Activated T-cell treated with anti-CD3 and anti-CD28 coated beads, Interleukin-2, amount 50 U/mL, for 4 hours (primary cell): ENCODE results near the gene FBN1. TPM values are rescaled to one million over a fixed set of nuclear protein-coding genes. Genes with fewer than 3 reads are reported as not detected.

Experiments used
- ATAC-seq, 2 donors: fragments of 200-7000 bp; cut with Tn5 transposase; one replicate each; pipeline ENCODE4 v1.10.0; 2021
- DNase-seq: peaks from one replicate; pipeline ENCODE4 v3.0.0-alpha.2; 2020
- H3K27me3 Mint-ChIP-seq: one replicate; pipeline ENCODE4 v1.8.0; 2021; ENCODE audit warnings: low read depth, mixed read lengths
- H3K36me3 Mint-ChIP-seq: one replicate; pipeline ENCODE4 v1.8.0; 2022; ENCODE audit warnings: mixed read lengths; ENCODE audit not compliant: insufficient read depth
- H3K4me1 Mint-ChIP-seq: one replicate; pipeline ENCODE4 v1.8.0; 2021; ENCODE audit warnings: low read depth, mixed read lengths
- H3K4me3 Mint-ChIP-seq: one replicate; pipeline ENCODE4 v1.8.0; 2021; ENCODE audit warnings: mild to moderate bottlenecking, moderate library complexity, mixed read lengths
- H3K9me3 Mint-ChIP-seq: one replicate; pipeline ENCODE4 v1.8.0; 2021; ENCODE audit warnings: mixed read lengths
- total RNA-seq, 3 donors: library from RNA; stranded (reverse); gene quantifications; one replicate each; pipeline ENCODE4 v1.2.1, GENCODE V29; 2021

The FBN1 gene
- total RNA-seq, 3 donors from 2014 or later = 0.22 to 0.38 (median 0.24) TPM

GRCh38 chr15:48469681-48470080 is 175.8 kb downstream of the FBN1 start:
- Mint-ChIP-seq H3K4me3 (no peak overlapping the region), H3K9me3 (no peaks in the 10 kb centered on the region), H3K36me3 (no peaks in the 10 kb centered on the region), H3K27me3 (no peaks in the 10 kb centered on the region), H3K4me1 (no peaks in the 10 kb centered on the region)
- no peak for ATAC-seq
- no peak for DNase-seq

- H3K4me3 Mint-ChIP-seq = no peak overlapping the region
- H3K36me3 Mint-ChIP-seq = no peaks in the 10 kb centered on the region
- no peaks in the 10 kb centered on the region for H3K4me1 Mint-ChIP-seq
- no peak for DNase-seq
- no peaks in the 10 kb centered on the region for H3K27me3 Mint-ChIP-seq
- no peaks in the 10 kb centered on the region for H3K9me3 Mint-ChIP-seq
- ATAC-seq = no peak
Observed at GRCh38 chr15:48469271-48469670, 176.2 kb downstream of the FBN1 start.

- H3K4me3 Mint-ChIP-seq = no peak overlapping the region
- no peaks in the 10 kb centered on the region for H3K36me3 Mint-ChIP-seq
- H3K27me3 Mint-ChIP-seq = no peaks in the 10 kb centered on the region
- no peak for DNase-seq
- no peak for ATAC-seq
- no peaks in the 10 kb centered on the region for H3K9me3 Mint-ChIP-seq
- no peaks in the 10 kb centered on the region for H3K4me1 Mint-ChIP-seq
Observed at GRCh38 chr15:48467801-48468200, 177.7 kb downstream of the FBN1 start.

- DNase-seq = no peak
- Mint-ChIP-seq H3K27me3 (no peaks in the 10 kb centered on the region), H3K4me3 (no peak overlapping the region), H3K9me3 (no peaks in the 10 kb centered on the region), H3K4me1 (no peaks in the 10 kb centered on the region), H3K36me3 (no peaks in the 10 kb centered on the region)
- ATAC-seq = no peak
Observed at GRCh38 chr15:48466820-48467219, 178.7 kb downstream of the FBN1 start.

GRCh38 chr15:48466079-48466478 is 179.4 kb downstream of the FBN1 start:
- DNase-seq (no peak), ATAC-seq (no peak)
- Mint-ChIP-seq H3K4me3 (no peak overlapping the region), H3K9me3 (no peaks in the 10 kb centered on the region), H3K27me3 (no peaks in the 10 kb centered on the region), H3K36me3 (no peaks in the 10 kb centered on the region), H3K4me1 (no peaks in the 10 kb centered on the region)

- no peaks in the 10 kb centered on the region for H3K36me3 Mint-ChIP-seq
- H3K9me3 Mint-ChIP-seq = no peaks in the 10 kb centered on the region
- no peak overlapping the region for H3K4me3 Mint-ChIP-seq
- ATAC-seq (no peak), DNase-seq (no peak)
- no peaks in the 10 kb centered on the region for H3K27me3 Mint-ChIP-seq
- H3K4me1 Mint-ChIP-seq = no peaks in the 10 kb centered on the region
Observed at GRCh38 chr15:48465410-48465809, 180.1 kb downstream of the FBN1 start.

- ATAC-seq (no peak), DNase-seq (no peak)
- no peaks in the 10 kb centered on the region for H3K9me3 Mint-ChIP-seq
- H3K36me3 Mint-ChIP-seq = no peaks in the 10 kb centered on the region
- no peak overlapping the region for H3K4me3 Mint-ChIP-seq
- no peaks in the 10 kb centered on the region for H3K4me1 Mint-ChIP-seq
- H3K27me3 Mint-ChIP-seq = no peaks in the 10 kb centered on the region
Observed at GRCh38 chr15:48463366-48463880, 182.1 kb downstream of the FBN1 start.

- Mint-ChIP-seq H3K27me3 (no peaks in the 10 kb centered on the region), H3K9me3 (no peaks in the 10 kb centered on the region), H3K4me1 (no peaks in the 10 kb centered on the region), H3K4me3 (no peak overlapping the region), H3K36me3 (no peaks in the 10 kb centered on the region)
- ATAC-seq (no peak), DNase-seq (no peak)
Observed at GRCh38 chr15:48462688-48463087, 182.8 kb downstream of the FBN1 start.

GRCh38 chr15:48459571-48460442 is 185.7 kb downstream of the FBN1 start:
- DNase-seq (no peak), ATAC-seq (no peak)
- H3K36me3 Mint-ChIP-seq = no peaks in the 10 kb centered on the region
- H3K9me3 Mint-ChIP-seq = no peaks in the 10 kb centered on the region
- no peak overlapping the region for H3K4me3 Mint-ChIP-seq
- H3K4me1 Mint-ChIP-seq = no peaks in the 10 kb centered on the region
- no peaks in the 10 kb centered on the region for H3K27me3 Mint-ChIP-seq

- no peaks in the 10 kb centered on the region for H3K27me3 Mint-ChIP-seq
- no peaks in the 10 kb centered on the region for H3K4me1 Mint-ChIP-seq
- DNase-seq (no peak), ATAC-seq (no peak)
- no peaks in the 10 kb centered on the region for H3K9me3 Mint-ChIP-seq
- H3K36me3 Mint-ChIP-seq = no peaks in the 10 kb centered on the region
- H3K4me3 Mint-ChIP-seq = no peak overlapping the region
Observed at GRCh38 chr15:48458876-48459275, 186.6 kb downstream of the FBN1 start.

- Mint-ChIP-seq H3K4me1 (no peaks in the 10 kb centered on the region), H3K9me3 (no peaks in the 10 kb centered on the region), H3K4me3 (no peak overlapping the region), H3K36me3 (no peaks in the 10 kb centered on the region), H3K27me3 (no peaks in the 10 kb centered on the region)
- ATAC-seq (no peak), DNase-seq (no peak)
Observed at GRCh38 chr15:48456134-48456533, 189.4 kb downstream of the FBN1 start.

- Mint-ChIP-seq H3K4me3 (no peak overlapping the region), H3K4me1 (no peaks in the 10 kb centered on the region), H3K27me3 (no peaks in the 10 kb centered on the region), H3K9me3 (no peaks in the 10 kb centered on the region), H3K36me3 (no peaks in the 10 kb centered on the region)
- no peak for DNase-seq
- no peak for ATAC-seq
Observed at GRCh38 chr15:48451736-48452135, 193.8 kb downstream of the FBN1 start.

GRCh38 chr15:48451241-48451640 is 194.3 kb downstream of the FBN1 start:
- no peaks in the 10 kb centered on the region for H3K36me3 Mint-ChIP-seq
- no peaks in the 10 kb centered on the region for H3K4me1 Mint-ChIP-seq
- H3K9me3 Mint-ChIP-seq = no peaks in the 10 kb centered on the region
- no peak for DNase-seq
- no peaks in the 10 kb centered on the region for H3K27me3 Mint-ChIP-seq
- ATAC-seq = no peak
- no peak overlapping the region for H3K4me3 Mint-ChIP-seq

GRCh38 chr15:48449734-48450133 is 195.8 kb downstream of the FBN1 start:
- no peak overlapping the region for H3K4me3 Mint-ChIP-seq
- H3K27me3 Mint-ChIP-seq = no peaks in the 10 kb centered on the region
- H3K36me3 Mint-ChIP-seq = no peaks in the 10 kb centered on the region
- no peak for DNase-seq
- no peak for ATAC-seq
- H3K9me3 Mint-ChIP-seq = no peaks in the 10 kb centered on the region
- no peaks in the 10 kb centered on the region for H3K4me1 Mint-ChIP-seq

- ATAC-seq (no peak), DNase-seq (no peak)
- Mint-ChIP-seq H3K36me3 (no peaks in the 10 kb centered on the region), H3K9me3 (no peaks in the 10 kb centered on the region), H3K27me3 (no peaks in the 10 kb centered on the region), H3K4me3 (no peak overlapping the region), H3K4me1 (no peaks in the 10 kb centered on the region)
Observed at GRCh38 chr15:48447657-48448056, 197.9 kb downstream of the FBN1 start.
